A549 (cell line): ENCODE measurements around the gene SORL1. TPM values are rescaled to one million over a fixed set of nuclear protein-coding genes. Genes with fewer than 3 reads are reported as not detected.

Experiments
- ATAC-seq, 2 experiments: fragments of 200-7000 bp in 1 of 2; fragments of >200 bp in 1 of 2; cut with Nextera tagmentation in 1 of 2; cut with Tn5 transposase in 1 of 2; 3 replicates each; pipeline versions ENCODE4 v1.8.0 to v1.9.1; 2018 to 2020; ENCODE audit warnings: mild to moderate bottlenecking in 1 of 2, moderate library complexity in 1 of 2
- CTCF ChIA-PET: fragments of 300-600 bp; sonication (Branson Sonifier 250); formaldehyde crosslinking; extraction: SDS; loops from one replicate; lab custom pipeline; 2021; ENCODE audit warnings: antibody characterized with exemption, inconsistent platforms; lab: Yijun Ruan, JAX
- POLR2A ChIA-PET: fragments of 350-600 bp; formaldehyde crosslinking; extraction: SDS; loops from one replicate; lab custom pipeline; 2021; ENCODE audit warnings: antibody characterized with exemption, inconsistent platforms; lab: Yijun Ruan, JAX
- DNase-seq, 2 experiments: peaks; one replicate each; pipeline versions ENCODE4 v3.0.0 to v3.0.0-alpha.2; 2011 to 2016; ENCODE audit warnings: low read depth in 1 of 2, low spot score in 1 of 2
- FAIRE-seq: peaks from 2 replicates; lab custom pipeline; 2011; peaks lifted over from hg19 to GRCh38; lab: Jason Lieb, UNC
- H3K27ac ChIP-seq, 2 experiments: fragments of >200 bp; sonication (Bioruptor Twin); formaldehyde crosslinking; 3 replicates each; pipeline ENCODE4 v1.5.1; 2016 to 2017
- H3K4me1 ChIP-seq: fragments of >200 bp; sonication (Bioruptor Twin); formaldehyde crosslinking; 3 replicates; pipeline ENCODE4 v1.6.1; 2016
- H3K4me2 ChIP-seq: fragments of >200 bp; sonication (Bioruptor Twin); formaldehyde crosslinking; 3 replicates; pipeline ENCODE4 v1.6.1; 2016
- H3K4me3 ChIP-seq: fragments of >200 bp; sonication (Bioruptor Twin); formaldehyde crosslinking; 3 replicates; pipeline ENCODE4 v1.5.1; 2016
- H3K9me3 ChIP-seq: fragments of >200 bp; sonication (Bioruptor Twin); formaldehyde crosslinking; 3 replicates; pipeline ENCODE4 v1.6.1; 2016
- CHD2 ChIP-seq: fragments of 150-350 bp; IDR thresholded peaks from 2 replicates; pipeline ENCODE4 v1.6.1; 2014; ENCODE audit warnings: low read length; ENCODE audit not compliant: partially characterized antibody
- EP300 ChIP-seq, 2 experiments: fragments of >200 bp; sonication (Bioruptor Twin); formaldehyde crosslinking; IDR thresholded peaks; 2 replicates in 1 of 2; 3 replicates in 1 of 2; pipeline ENCODE4 v1.6.1; 2016 to 2017
- ESRRA ChIP-seq: fragments of 150-350 bp; IDR thresholded peaks from 2 replicates; pipeline ENCODE4 v1.6.1; 2014; ENCODE audit warnings: mild to moderate bottlenecking, low read length, borderline replicate concordance
- FOSB ChIP-seq: fragments of 250-450 bp; sonication (Bioruptor Pico); IDR thresholded peaks from 2 replicates; pipeline ENCODE4 v1.5.0; 2020; ENCODE audit warnings: mild to moderate bottlenecking, moderate library complexity
- GATA3 ChIP-seq: IDR thresholded peaks from 2 replicates; pipeline ENCODE4 v1.6.1; 2012; ENCODE audit warnings: borderline replicate concordance
- HEYL ChIP-seq: fragments of 250-450 bp; sonication (Bioruptor Pico); IDR thresholded peaks from 2 replicates; pipeline ENCODE4 v1.8.0; 2021; ENCODE audit warnings: mild to moderate bottlenecking, moderate library complexity
- HOXB13 ChIP-seq: fragments of 250-450 bp; sonication (Bioruptor Pico); IDR thresholded peaks from 2 replicates; pipeline ENCODE4 v1.5.0; 2020; ENCODE audit warnings: low read depth, mild to moderate bottlenecking, moderate library complexity
- KDM1A ChIP-seq: fragments of 200-600 bp; sonication (generic); IDR thresholded peaks from 2 replicates; pipeline ENCODE4 v1.6.1; 2016; ENCODE audit warnings: low read depth, mild to moderate bottlenecking
- KDM5A ChIP-seq: fragments of 200-600 bp; sonication (generic); IDR thresholded peaks from 2 replicates; pipeline ENCODE4 v1.6.1; 2016; ENCODE audit warnings: antibody characterized with exemption, mild to moderate bottlenecking
- MAFK ChIP-seq: fragments of 450-650 bp; IDR thresholded peaks from 2 replicates; pipeline ENCODE4 v1.6.1; 2014; ENCODE audit not compliant: partially characterized antibody
- MYC ChIP-seq: IDR thresholded peaks from 2 replicates; pipeline ENCODE4 v1.6.1; 2012; ENCODE audit warnings: mild to moderate bottlenecking, inconsistent platforms, low read length, improper control_type of control experiment, borderline replicate concordance
- RAD21 ChIP-seq, 2 experiments: fragments of >200 bp in 1 of 2; sonication (Bioruptor Twin) in 1 of 2; formaldehyde crosslinking in 1 of 2; IDR thresholded peaks in 1 of 2; conservative IDR thresholded peaks in 1 of 2; 2 replicates in 1 of 2; 3 replicates in 1 of 2; pipeline ENCODE4 v1.6.1; 2012 to 2018; ENCODE audit warnings: inconsistent platforms in 1 of 2
- RARB ChIP-seq: fragments of 250-450 bp; sonication (Bioruptor Pico); IDR thresholded peaks from 2 replicates; pipeline ENCODE4 v1.8.0; 2021; ENCODE audit warnings: mild to moderate bottlenecking, moderate library complexity
- RNF2 ChIP-seq: fragments of 200-600 bp; sonication (generic); IDR thresholded peaks from 2 replicates; pipeline ENCODE4 v1.6.1; 2016; ENCODE audit warnings: low read depth, mild to moderate bottlenecking, antibody characterized with exemption, moderate library complexity, borderline replicate concordance
- SMC3 ChIP-seq: fragments of >200 bp; sonication (Bioruptor Twin); formaldehyde crosslinking; IDR thresholded peaks from 3 replicates; pipeline ENCODE4 v1.6.1; 2018; ENCODE audit warnings: inconsistent platforms
- TP53 ChIP-seq: fragments of 250-450 bp; sonication (Bioruptor Pico); IDR thresholded peaks from 2 replicates; pipeline ENCODE4 v1.5.0; 2021; ENCODE audit warnings: mild to moderate bottlenecking, moderate library complexity
- ZC3H11A ChIP-seq: fragments of 450-650 bp; IDR thresholded peaks from 2 replicates; pipeline ENCODE4 v1.6.1; 2014; ENCODE audit warnings: antibody characterized with exemption, mild to moderate bottlenecking
- ZSCAN20 ChIP-seq: fragments of 250-450 bp; sonication (Bioruptor Pico); IDR thresholded peaks from 2 replicates; pipeline ENCODE4 v1.8.0; 2022; ENCODE audit warnings: mild to moderate bottlenecking, moderate library complexity
- WGBS: methylation state at CpG from one replicate; pipeline ENCODE4 v1.1.6; 2017; ENCODE audit errors: missing lambda C conversion rate; 5-methylcytosine and 5-hydroxymethylcytosine counted together
- polyA plus RNA-seq, 4 experiments: library from polyadenylated mRNA; depleted of rRNA in 3 of 4; stranded (reverse); fragments of >200 nt; fragmentation: RNase III in 1 of 4; extraction: RNeasy Plus Mini Kit Qiagen cat#74134 plus additional on column Dnase treatment in 1 of 4; gene quantifications; 2 replicates in 3 of 4; 3 replicates in 1 of 4; pipeline ENCODE4 v1.2.3, GENCODE V29; 2011 to 2017
- TF ChIP-seq, protein P1 (sequence below): fragments of 200-600 bp; sonication (generic); IDR thresholded peaks from 2 replicates; pipeline ENCODE4 v1.6.1; 2016; ENCODE audit warnings: antibody characterized with exemption, mild to moderate bottlenecking, moderate library complexity
- TF ChIP-seq, protein P2 (sequence below): IDR thresholded peaks from 2 replicates; pipeline ENCODE4 v1.6.1; 2012

Gene SORL1
- polyA plus RNA-seq, 2 of the 4 experiments (the other 2 are of a cell fraction) = 0.45 to 3.8 TPM

DNA sequence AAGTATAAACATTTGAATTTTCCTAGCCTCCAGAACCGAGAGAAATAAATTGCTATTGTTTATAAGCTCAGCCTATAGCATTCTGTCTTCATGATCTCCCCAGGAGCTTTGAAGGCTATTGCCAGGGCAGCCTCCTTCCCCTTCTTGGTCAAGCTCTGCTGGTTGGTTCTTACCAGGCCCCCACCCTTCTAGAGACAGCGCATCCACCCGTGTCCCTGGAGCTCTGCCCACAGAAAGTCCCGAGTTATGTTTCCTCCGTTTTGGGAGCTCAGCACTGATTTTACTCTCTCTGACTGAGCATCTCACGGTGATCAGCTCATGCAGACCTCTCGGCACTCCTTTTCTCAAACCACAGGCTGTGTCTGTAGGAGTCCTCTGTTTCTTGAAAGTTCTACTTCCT lies 124.4 kb downstream of the SORL1 start (continued):
- TF ChIP-seq SMC3 = no peak
- no peak for TF ChIP-seq KDM5A
- no peak for TF ChIP-seq ZSCAN20 (CRISPR knock-in tag)
- TF ChIP-seq, all 56 proteins: peak for 0

DNA sequence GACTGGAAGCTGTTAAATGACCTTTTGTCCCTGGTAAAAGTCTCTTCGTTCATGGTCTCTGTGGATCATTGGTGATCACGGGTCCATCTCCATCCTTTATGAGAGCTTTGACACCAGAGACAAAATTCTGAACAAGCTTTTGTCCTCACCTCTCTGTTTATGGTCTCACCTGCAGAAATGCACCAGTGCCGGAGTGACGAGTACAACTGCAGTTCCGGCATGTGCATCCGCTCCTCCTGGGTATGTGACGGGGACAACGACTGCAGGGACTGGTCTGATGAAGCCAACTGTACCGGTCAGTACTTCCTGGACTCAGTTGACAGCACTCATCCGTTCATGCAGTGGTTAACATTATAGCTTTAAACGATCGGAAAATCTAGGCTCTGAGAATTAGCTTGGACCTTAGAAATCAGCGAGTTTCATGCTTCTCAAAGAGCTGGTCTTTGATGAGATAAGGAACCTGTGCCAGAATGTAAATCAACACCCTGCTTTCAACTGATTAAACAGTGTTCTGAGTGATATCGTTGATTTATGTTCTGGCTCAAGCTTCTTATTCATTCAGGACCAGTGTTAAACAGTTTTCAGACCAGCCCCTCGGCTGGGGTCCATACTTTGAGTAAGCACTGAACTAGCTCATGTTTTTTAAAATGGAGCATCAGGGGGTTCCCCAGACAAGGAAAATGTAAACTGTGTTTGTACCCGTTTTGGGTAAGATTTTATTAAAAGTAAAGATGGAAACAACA lies 125.2 kb downstream of the SORL1 start:
- no peak overlapping the region for H3K4me3 ChIP-seq
- ATAC-seq = no peak
- H3K4me2 ChIP-seq = no peak overlapping the region
- POLR2A ChIA-PET = no interaction called here
- no peak for TF ChIP-seq HEYL (CRISPR knock-in tag)
- no peak for TF ChIP-seq HOXB13 (CRISPR knock-in tag)
- TF ChIP-seq FOSB (CRISPR knock-in tag) = no peak
- TF ChIP-seq, protein P1, sequence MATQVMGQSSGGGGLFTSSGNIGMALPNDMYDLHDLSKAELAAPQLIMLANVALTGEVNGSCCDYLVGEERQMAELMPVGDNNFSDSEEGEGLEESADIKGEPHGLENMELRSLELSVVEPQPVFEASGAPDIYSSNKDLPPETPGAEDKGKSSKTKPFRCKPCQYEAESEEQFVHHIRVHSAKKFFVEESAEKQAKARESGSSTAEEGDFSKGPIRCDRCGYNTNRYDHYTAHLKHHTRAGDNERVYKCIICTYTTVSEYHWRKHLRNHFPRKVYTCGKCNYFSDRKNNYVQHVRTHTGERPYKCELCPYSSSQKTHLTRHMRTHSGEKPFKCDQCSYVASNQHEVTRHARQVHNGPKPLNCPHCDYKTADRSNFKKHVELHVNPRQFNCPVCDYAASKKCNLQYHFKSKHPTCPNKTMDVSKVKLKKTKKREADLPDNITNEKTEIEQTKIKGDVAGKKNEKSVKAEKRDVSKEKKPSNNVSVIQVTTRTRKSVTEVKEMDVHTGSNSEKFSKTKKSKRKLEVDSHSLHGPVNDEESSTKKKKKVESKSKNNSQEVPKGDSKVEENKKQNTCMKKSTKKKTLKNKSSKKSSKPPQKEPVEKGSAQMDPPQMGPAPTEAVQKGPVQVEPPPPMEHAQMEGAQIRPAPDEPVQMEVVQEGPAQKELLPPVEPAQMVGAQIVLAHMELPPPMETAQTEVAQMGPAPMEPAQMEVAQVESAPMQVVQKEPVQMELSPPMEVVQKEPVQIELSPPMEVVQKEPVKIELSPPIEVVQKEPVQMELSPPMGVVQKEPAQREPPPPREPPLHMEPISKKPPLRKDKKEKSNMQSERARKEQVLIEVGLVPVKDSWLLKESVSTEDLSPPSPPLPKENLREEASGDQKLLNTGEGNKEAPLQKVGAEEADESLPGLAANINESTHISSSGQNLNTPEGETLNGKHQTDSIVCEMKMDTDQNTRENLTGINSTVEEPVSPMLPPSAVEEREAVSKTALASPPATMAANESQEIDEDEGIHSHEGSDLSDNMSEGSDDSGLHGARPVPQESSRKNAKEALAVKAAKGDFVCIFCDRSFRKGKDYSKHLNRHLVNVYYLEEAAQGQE = no peak
- TF ChIP-seq MAFK = no peak
- no peak for TF ChIP-seq CHD2
- no peak for TF ChIP-seq ESRRA
- TF ChIP-seq RARB (CRISPR knock-in tag) = no peak
- TF ChIP-seq GATA3 = no peak
- TF ChIP-seq EP300 (IDR thresholded peaks at IDR 0.05) = no peak
- no peak for TF ChIP-seq RNF2
- TF ChIP-seq MYC = no peak
- TF ChIP-seq ZC3H11A = no peak
- no peak for TF ChIP-seq RAD21 (conservative IDR thresholded peaks at IDR 0.05 in 1 of 2, IDR thresholded peaks at IDR 0.05 in 1 of 2)
- TF ChIP-seq, protein P2, sequence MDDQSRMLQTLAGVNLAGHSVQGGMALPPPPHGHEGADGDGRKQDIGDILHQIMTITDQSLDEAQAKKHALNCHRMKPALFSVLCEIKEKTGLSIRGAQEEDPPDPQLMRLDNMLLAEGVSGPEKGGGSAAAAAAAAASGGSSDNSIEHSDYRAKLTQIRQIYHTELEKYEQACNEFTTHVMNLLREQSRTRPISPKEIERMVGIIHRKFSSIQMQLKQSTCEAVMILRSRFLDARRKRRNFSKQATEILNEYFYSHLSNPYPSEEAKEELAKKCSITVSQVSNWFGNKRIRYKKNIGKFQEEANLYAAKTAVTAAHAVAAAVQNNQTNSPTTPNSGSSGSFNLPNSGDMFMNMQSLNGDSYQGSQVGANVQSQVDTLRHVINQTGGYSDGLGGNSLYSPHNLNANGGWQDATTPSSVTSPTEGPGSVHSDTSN = no peak
- TF ChIP-seq KDM1A = no peak
- TF ChIP-seq, all 56 proteins: peak for 0
- Histone ChIP-seq H3K4me1 (no peaks in the 10 kb centered on the region), H3K27ac (no peak overlapping the region), H3K9me3 (no peaks in the 10 kb centered on the region)
- CTCF ChIA-PET = interaction anchor here (0.8 to 2.3 kb wide), 3 partner anchors 14 to 125 kb away, joined by 3 to 8 read pairs (median 4); partner anchors contain the start of genes SORL1 and SORL1-AS1
- WGBS = 72% methylated on average over 16 of the region's 16 CpGs
- FAIRE-seq (no peak), DNase-seq (no peak)

DNA sequence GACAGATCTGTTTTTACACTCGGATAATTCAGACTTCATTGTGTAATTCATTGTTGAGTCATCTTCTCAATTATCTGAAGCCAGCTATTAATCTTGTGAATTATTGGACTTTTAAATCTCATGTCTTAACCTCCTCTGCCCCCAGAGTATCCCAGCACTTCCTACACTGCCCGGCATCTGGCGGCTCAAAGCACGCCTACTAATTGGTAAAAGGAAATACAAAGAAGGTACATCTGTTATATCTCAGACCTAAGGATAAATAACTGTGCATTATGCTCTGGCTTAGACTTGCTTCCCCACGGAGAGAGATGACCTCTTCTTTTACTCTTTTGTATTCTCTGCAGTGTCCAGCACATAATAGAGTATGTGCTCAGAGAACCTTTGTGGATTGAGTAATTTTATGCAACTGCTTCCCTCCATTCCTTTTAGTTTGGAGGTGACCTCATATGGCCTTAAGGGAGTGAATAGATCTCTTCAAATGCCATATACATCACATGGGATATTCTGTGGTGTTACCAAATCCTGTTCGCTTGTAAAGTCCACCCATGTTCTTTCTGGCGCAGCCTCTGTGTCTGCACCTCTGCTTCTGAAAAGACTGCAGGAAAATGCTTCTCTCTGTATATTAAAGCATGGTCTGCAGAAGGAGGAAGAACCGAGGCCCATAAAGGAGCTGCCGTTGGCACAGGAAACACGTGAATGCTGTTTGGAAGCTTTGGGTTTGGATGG lies 126.3 kb downstream of the SORL1 start:
- POLR2A ChIA-PET = no interaction called here
- TF ChIP-seq CHD2 (no peak), TP53 (no peak), HOXB13 (CRISPR knock-in tag) (no peak), RNF2 (no peak)
- TF ChIP-seq, all 56 proteins: peak for 0
- WGBS = 69% methylated on average over 10 of the region's 10 CpGs
- Histone ChIP-seq H3K27ac (no peak overlapping the region), H3K4me3 (no peak overlapping the region), H3K4me1 (no peaks in the 10 kb centered on the region), H3K4me2 (no peak overlapping the region), H3K9me3 (no peaks in the 10 kb centered on the region)
- ATAC-seq = no peak
- FAIRE-seq = no peak
- CTCF ChIA-PET = interaction anchor here (1.8 to 2.3 kb wide), 2 partner anchors 23 to 126 kb away, joined by 4 to 8 read pairs; partner anchors contain the start of genes SORL1 and SORL1-AS1
- DNase-seq = no peak
